Type B pancreatic cell (in vitro differentiated cells): ENCODE results near the gene BDKRB1. TPM values are rescaled to one million over a fixed set of nuclear protein-coding genes. Genes with fewer than 3 reads are reported as not detected.

Experiments
- DNase-seq: peaks from one replicate; pipeline ENCODE4 v3.0.0; 2021; ENCODE audit warnings: mixed read lengths; ENCODE audit not compliant: unreplicated experiment; ENCODE audit errors: extremely low spot score
- H3K27ac Mint-ChIP-seq: 2 replicates; pipeline ENCODE4 v1.8.0; 2021; ENCODE audit warnings: mild to moderate bottlenecking, mixed read lengths
- H3K27me3 Mint-ChIP-seq: 2 replicates; pipeline ENCODE4 v1.8.0; 2021; ENCODE audit warnings: mixed read lengths
- H3K36me3 Mint-ChIP-seq: 2 replicates; pipeline ENCODE4 v1.8.0; 2021; ENCODE audit warnings: mixed read lengths
- H3K4me1 Mint-ChIP-seq: one replicate; pipeline ENCODE4 v1.8.0; 2021; ENCODE audit warnings: mixed read lengths; ENCODE audit not compliant: unreplicated experiment
- H3K4me3 Mint-ChIP-seq: 2 replicates; pipeline ENCODE4 v1.8.0; 2021; ENCODE audit warnings: mild to moderate bottlenecking, mixed read lengths
- H3K9me3 Mint-ChIP-seq: 2 replicates; pipeline ENCODE4 v1.8.0; 2021; ENCODE audit warnings: mixed read lengths
- CTCF ChIP-seq: fragments of 200-600 bp; sonication (generic); conservative IDR thresholded peaks from 2 replicates; pipeline ENCODE4 v1.5.0; 2021; ENCODE audit warnings: antibody characterized with exemption, mild to moderate bottlenecking
- total RNA-seq: library from RNA; stranded (reverse); gene quantifications from 2 replicates; pipeline ENCODE4 v1.2.1, GENCODE V29; 2021; ENCODE audit warnings: low replicate concordance

Gene BDKRB1
- total RNA-seq, 1 donor from 2014 or later = not detected

- Mint-ChIP-seq H3K27me3 (no peaks in the 10 kb centered on the region), H3K27ac (no peak overlapping the region), H3K4me1 (peaks cover 6% of the 10 kb centered on the region), H3K4me3 (no peak overlapping the region), H3K36me3 (peaks cover 4% of the 10 kb centered on the region), H3K9me3 (no peaks in the 10 kb centered on the region)
- no peak for DNase-seq
- TF ChIP-seq CTCF = no peak
Observed at GRCh38 chr14:96281486-96281885, 25.5 kb downstream of the BDKRB1 start.

- no peaks in the 10 kb centered on the region for H3K9me3 Mint-ChIP-seq
- H3K27me3 Mint-ChIP-seq = no peaks in the 10 kb centered on the region
- no peak for DNase-seq
- no peak for TF ChIP-seq CTCF
- H3K36me3 Mint-ChIP-seq = peaks cover 4% of the 10 kb centered on the region
- no peak overlapping the region for H3K27ac Mint-ChIP-seq
- no peak overlapping the region for H3K4me3 Mint-ChIP-seq
- H3K4me1 Mint-ChIP-seq = peaks cover 6% of the 10 kb centered on the region
Observed at GRCh38 chr14:96284008-96284407, 28.0 kb downstream of the BDKRB1 start.

- peaks cover 6% of the 10 kb centered on the region for H3K4me1 Mint-ChIP-seq
Observed at GRCh38 chr14:96284430-96284829, 28.4 kb downstream of the BDKRB1 start.

GRCh38 chr14:96285667-96286066, 29.7 kb downstream of the BDKRB1 start:
- peaks cover 6% of the 10 kb centered on the region for H3K4me1 Mint-ChIP-seq
- H3K9me3 Mint-ChIP-seq = no peaks in the 10 kb centered on the region
- H3K4me3 Mint-ChIP-seq = peak overlapping the region; percentile 82

More at GRCh38 chr14:96284430-96284829, 28.4 kb downstream of the BDKRB1 start:
- peak; percentile 44 for TF ChIP-seq CTCF
- H3K27ac Mint-ChIP-seq = no peak overlapping the region
- H3K36me3 Mint-ChIP-seq = peaks cover 8% of the 10 kb centered on the region
- H3K9me3 Mint-ChIP-seq = no peaks in the 10 kb centered on the region
- H3K4me3 Mint-ChIP-seq = no peak overlapping the region
- no peak for DNase-seq
- no peaks in the 10 kb centered on the region for H3K27me3 Mint-ChIP-seq

GRCh38 chr14:96286251-96286650, 30.2 kb downstream of the BDKRB1 start:
- peaks cover 6% of the 10 kb centered on the region for H3K4me1 Mint-ChIP-seq
- no peak for TF ChIP-seq CTCF
- peaks cover 15% of the 10 kb centered on the region for H3K36me3 Mint-ChIP-seq
- H3K9me3 Mint-ChIP-seq = no peaks in the 10 kb centered on the region
- no peak for DNase-seq
- no peaks in the 10 kb centered on the region for H3K27me3 Mint-ChIP-seq
- H3K27ac Mint-ChIP-seq = peak overlapping the region; percentile 86
- peak overlapping the region; percentile 82 for H3K4me3 Mint-ChIP-seq

More at GRCh38 chr14:96285667-96286066, 29.7 kb downstream of the BDKRB1 start:
- no peak for TF ChIP-seq CTCF
- H3K36me3 Mint-ChIP-seq = peaks cover 15% of the 10 kb centered on the region
- DNase-seq = no peak
- no peaks in the 10 kb centered on the region for H3K27me3 Mint-ChIP-seq
- peak overlapping the region; percentile 86 for H3K27ac Mint-ChIP-seq

GRCh38 chr14:96287856-96288255, 31.8 kb downstream of the BDKRB1 start:
- Mint-ChIP-seq H3K27ac (no peak overlapping the region), H3K9me3 (no peaks in the 10 kb centered on the region), H3K36me3 (peaks cover 15% of the 10 kb centered on the region), H3K4me1 (peaks cover 6% of the 10 kb centered on the region), H3K27me3 (no peaks in the 10 kb centered on the region), H3K4me3 (no peak overlapping the region)
- TF ChIP-seq CTCF = no peak
- DNase-seq = no peak
